Coronary artery (tissue), 2 donors: ENCODE measurements around the gene TGFB3.
"Not testable (repeated sequence)": the region's sequence is repeated elsewhere in the genome, so short reads cannot be mapped to it uniquely, and the experiment has no call there.

ENCODE experiments used
- DNase-seq: peaks from one replicate; pipeline ENCODE4 v3.0.0-alpha.2; 2017; ENCODE audit warnings: low spot score
- H3K27ac ChIP-seq, 2 donors: fragments of 200-600 bp; sonication (generic); one replicate each; pipeline ENCODE4 v1.5.1; 2016 to 2019
- H3K4me3 ChIP-seq: fragments of 200-600 bp; sonication (generic); 2 replicates; pipeline ENCODE4 v1.5.1; 2016; ENCODE audit warnings: mild to moderate bottlenecking, moderate library complexity
- CTCF ChIP-seq: fragments of 200-600 bp; sonication (generic); IDR thresholded peaks from one replicate; pipeline ENCODE4 v1.5.1; 2019; ENCODE audit warnings: antibody characterized with exemption

Gene TGFB3

GRCh38 chr14:75926431-75927115 is 55.2 kb downstream of the TGFB3 start:
- H3K27ac ChIP-seq: no peak overlapping the region
- no peak for TF ChIP-seq CTCF
- H3K4me3 ChIP-seq: no peak overlapping the region
- no peak for DNase-seq

- H3K27ac ChIP-seq, DNase-seq, H3K4me3 ChIP-seq: not testable (repeated sequence)
Observed at GRCh38 chr14:75925141-75925840, 56.5 kb downstream of the TGFB3 start.

- H3K4me3 ChIP-seq: not testable (repeated sequence)
Observed at GRCh38 chr14:75920421-75920820, 61.4 kb downstream of the TGFB3 start.

GRCh38 chr14:75917946-75918335 is 63.9 kb downstream of the TGFB3 start:
- no peak for DNase-seq
- TF ChIP-seq CTCF: no peak
- H3K27ac ChIP-seq: no peak overlapping the region
- H3K4me3 ChIP-seq: no peak overlapping the region

More at GRCh38 chr14:75920421-75920820, 61.4 kb downstream of the TGFB3 start:
- not testable (repeated sequence) for H3K27ac ChIP-seq, DNase-seq

GRCh38 chr14:75917322-75917945 is 64.4 kb downstream of the TGFB3 start:
- TF ChIP-seq CTCF: no peak
- no peak overlapping the region for H3K4me3 ChIP-seq
- H3K27ac ChIP-seq: no peak overlapping the region
- no peak for DNase-seq

GRCh38 chr14:75915045-75915444 is 66.8 kb downstream of the TGFB3 start:
- DNase-seq: no peak
- Histone ChIP-seq H3K27ac (no peak overlapping the region), H3K4me3 (no peak overlapping the region)
- TF ChIP-seq CTCF: no peak

GRCh38 chr14:75913183-75913582 is 68.6 kb downstream of the TGFB3 start:
- no peak for DNase-seq
- no peak for TF ChIP-seq CTCF
- Histone ChIP-seq H3K27ac (no peak overlapping the region), H3K4me3 (no peak overlapping the region)

- Histone ChIP-seq H3K4me3 (no peak overlapping the region), H3K27ac (no peak overlapping the region)
- no peak for TF ChIP-seq CTCF
- no peak for DNase-seq
Observed at GRCh38 chr14:75911883-75912282, 69.9 kb downstream of the TGFB3 start.
